ENCODE data around the gene EEF1G.
"Not testable (repeated sequence)": the region's sequence is repeated elsewhere in the genome, so short reads cannot be mapped to it uniquely, and the experiment has no call there.

Gene EEF1G

GRCh38 chr11:62555464-62556107 is 18.1 kb downstream of the EEF1G start:
- DNase-seq (ENCODE audit: low read depth, low spot score), result peak; percentile 55

- no peak for DNase-seq (ENCODE audit: low read depth, low spot score)
Observed at GRCh38 chr11:62554387-62555167, 19.1 kb downstream of the EEF1G start.

GRCh38 chr11:62553839-62554361 is 19.8 kb downstream of the EEF1G start:
- no peak for DNase-seq (ENCODE audit: low read depth, low spot score)

GRCh38 chr11:62553080-62553838 is 20.4 kb downstream of the EEF1G start:
- no peak for DNase-seq (ENCODE audit: low read depth, low spot score)

- no peak for DNase-seq (ENCODE audit: low read depth, low spot score)
Observed at GRCh38 chr11:62552485-62553079, 21.1 kb downstream of the EEF1G start.

- not testable (repeated sequence) for DNase-seq (ENCODE audit: low read depth, low spot score)
Observed at GRCh38 chr11:62550478-62550877, 23.2 kb downstream of the EEF1G start.

GRCh38 chr11:62548545-62549335 is 25.0 kb downstream of the EEF1G start:
- no peak for DNase-seq (ENCODE audit: low read depth, low spot score)

GRCh38 chr11:62547691-62548281 is 25.9 kb downstream of the EEF1G start:
- DNase-seq (ENCODE audit: low read depth, low spot score), result no peak

- no peak for DNase-seq (ENCODE audit: low read depth, low spot score)
Observed at GRCh38 chr11:62546929-62547625, 26.6 kb downstream of the EEF1G start.

GRCh38 chr11:62546244-62546928 is 27.3 kb downstream of the EEF1G start, which contains the start of gene AHNAK:
TSS of gene AHNAK (minus strand) at chr11:62546806. CDS start at chr11:62536098, 10,708 bp downstream.
- DNase-seq (ENCODE audit: low read depth, low spot score), result no peak

- no peak for DNase-seq (ENCODE audit: low read depth, low spot score)
Observed at GRCh38 chr11:62545437-62546243, 28.1 kb downstream of the EEF1G start.

- no peak for DNase-seq (ENCODE audit: low read depth, low spot score)
Observed at GRCh38 chr11:62544581-62545436, 28.9 kb downstream of the EEF1G start.

GRCh38 chr11:62543680-62544444 is 29.8 kb downstream of the EEF1G start:
- no peak for DNase-seq (ENCODE audit: low read depth, low spot score)

GRCh38 chr11:62542750-62543567 is 30.7 kb downstream of the EEF1G start:
- no peak for DNase-seq (ENCODE audit: low read depth, low spot score)

GRCh38 chr11:62542111-62542745 is 31.5 kb downstream of the EEF1G start:
- DNase-seq (ENCODE audit: low read depth, low spot score), result no peak

Measured in activated CD4-positive, CD25-positive, alpha-beta regulatory T cell treated with anti-CD3 and anti-CD28 coated beads, Interleukin-2, amount 50 U/mL, for 16 hours (primary cell).